Measurements from ENCODE around the gene LRRC4C.

Gene LRRC4C

GRCh38 chr11:40316171-40316570 lies 1143.3 kb downstream of the LRRC4C start:
- Histone ChIP-seq H3K9me3 (no peaks in the 10 kb centered on the region), H3K27ac (no peak overlapping the region), H3K4me3 (no peak overlapping the region), H3K27me3 (no peaks in the 10 kb centered on the region), H3K36me3 (no peaks in the 10 kb centered on the region), H3K4me1 (peaks cover 0 to 7% (median 0%) of the 10 kb centered on the region in 4 donors)
- no peak for DNase-seq
- no peak for TF ChIP-seq CTCF (IDR thresholded peaks at IDR 0.05)
- intact Hi-C loops (cut with DNase I; ENCODE audit: low total_unique reads) = no loop called here

GRCh38 chr11:40315122-40315521 lies 1144.3 kb downstream of the LRRC4C start:
- H3K27me3 ChIP-seq = no peaks in the 10 kb centered on the region
- no peaks in the 10 kb centered on the region for H3K9me3 ChIP-seq
- no peak overlapping the region for H3K4me3 ChIP-seq
- intact Hi-C loops (cut with DNase I; ENCODE audit: low total_unique reads) = no loop called here
- no peaks in the 10 kb centered on the region for H3K36me3 ChIP-seq
- no peak for DNase-seq
- H3K4me1 ChIP-seq = peaks cover 0 to 7% (median 0%) of the 10 kb centered on the region in 4 donors
- TF ChIP-seq CTCF (IDR thresholded peaks at IDR 0.05) = no peak
- no peak overlapping the region for H3K27ac ChIP-seq

- intact Hi-C loops (cut with DNase I; ENCODE audit: low total_unique reads) = no loop called here
These were observed 1145.1 kb downstream of the LRRC4C start for GRCh38 chr11:40314327-40314726.

GRCh38 chr11:40306938-40307548 lies 1152.4 kb downstream of the LRRC4C start:
- Histone ChIP-seq H3K4me3 (no peak overlapping the region), H3K36me3 (no peaks in the 10 kb centered on the region), H3K27ac (no peak overlapping the region), H3K4me1 (peaks cover 0 to 14% (median 0%) of the 10 kb centered on the region in 4 donors), H3K27me3 (no peaks in the 10 kb centered on the region), H3K9me3 (no peaks in the 10 kb centered on the region)
- intact Hi-C loops (cut with DNase I; ENCODE audit: low total_unique reads) = no loop called here
- TF ChIP-seq CTCF (IDR thresholded peaks at IDR 0.05) = peak; percentile 28 to 49
- DNase-seq = no peak

More at GRCh38 chr11:40314327-40314726, 1145.1 kb downstream of the LRRC4C start:
- Histone ChIP-seq H3K4me3 (no peak overlapping the region), H3K27me3 (no peaks in the 10 kb centered on the region), H3K36me3 (no peaks in the 10 kb centered on the region), H3K9me3 (no peaks in the 10 kb centered on the region), H3K4me1 (peaks cover 0 to 7% (median 0%) of the 10 kb centered on the region in 4 donors), H3K27ac (no peak overlapping the region)
- DNase-seq = no peak
- no peak for TF ChIP-seq CTCF (IDR thresholded peaks at IDR 0.05)

- H3K4me1 ChIP-seq = peaks cover 0 to 14% (median 0%) of the 10 kb centered on the region in 4 donors
- intact Hi-C loops (cut with DNase I; ENCODE audit: low total_unique reads) = no loop called here
- no peak for DNase-seq
These were observed 1156.8 kb downstream of the LRRC4C start for GRCh38 chr11:40302669-40303068.

More at GRCh38 chr11:40302669-40303068, 1156.8 kb downstream of the LRRC4C start:
- no peak for TF ChIP-seq CTCF (IDR thresholded peaks at IDR 0.05)
- Histone ChIP-seq H3K9me3 (no peaks in the 10 kb centered on the region), H3K36me3 (no peaks in the 10 kb centered on the region), H3K27me3 (no peaks in the 10 kb centered on the region), H3K4me3 (no peak overlapping the region), H3K27ac (no peak overlapping the region)

Data from tibial artery (tissue), 4 donors.